HepG2 (cell line): ENCODE data around the gene ZNF678. TPM values are rescaled to one million over a fixed set of nuclear protein-coding genes. Genes with fewer than 3 reads are reported as not detected.

ENCODE experiments used
- ELF4 ChIP-seq: sonication (generic); formaldehyde crosslinking; IDR thresholded peaks from 2 replicates; pipeline ENCODE4 v1.5.0; 2020; ENCODE audit warnings: missing genetic modification reagents, mild to moderate bottlenecking, moderate library complexity, borderline replicate concordance
- FOXA3 ChIP-seq: IDR thresholded peaks from 2 replicates; pipeline ENCODE4 v1.6.1; 2016; ENCODE audit warnings: missing genetic modification reagents, missing compliant biosample characterization
- FOXC1 ChIP-seq: sonication (generic); formaldehyde crosslinking; IDR thresholded peaks from 2 replicates; pipeline ENCODE4 v1.8.0; 2022; ENCODE audit warnings: mild to moderate bottlenecking, missing genetic modification reagents, borderline replicate concordance
- GATAD2A ChIP-seq: IDR thresholded peaks from 2 replicates; pipeline ENCODE4 v1.6.1; 2016
- IRX3 ChIP-seq: sonication (generic); formaldehyde crosslinking; IDR thresholded peaks from 2 replicates; pipeline ENCODE4 v1.8.1; 2023; ENCODE audit warnings: mild to moderate bottlenecking, low read depth, missing genetic modification reagents, borderline replicate concordance
- MAZ ChIP-seq, 2 experiments: sonication (generic) in 1 of 2; formaldehyde crosslinking in 1 of 2; IDR thresholded peaks; 2 replicates each; pipeline versions ENCODE4 v1.5.0 to v1.6.1; 2012 to 2020; ENCODE audit warnings: low read depth in 2 of 2, mild to moderate bottlenecking in 2 of 2, borderline replicate concordance in 1 of 2, improper control_type of control experiment in 1 of 2, low read length in 1 of 2, missing genetic modification reagents in 1 of 2, moderate library complexity in 1 of 2
- MIER3 ChIP-seq: IDR thresholded peaks from 2 replicates; pipeline ENCODE4 v1.6.1; 2016; ENCODE audit warnings: missing compliant biosample characterization, borderline replicate concordance
- MXD4 ChIP-seq: IDR thresholded peaks from 2 replicates; pipeline ENCODE4 v1.6.1; 2016; ENCODE audit warnings: mild to moderate bottlenecking, missing biosample characterization, missing genetic modification reagents
- NFATC3 ChIP-seq: sonication (generic); formaldehyde crosslinking; IDR thresholded peaks from 2 replicates; pipeline ENCODE4 v1.5.1; 2020; ENCODE audit warnings: mild to moderate bottlenecking, missing genetic modification reagents
- PHF20 ChIP-seq: sonication (generic); formaldehyde crosslinking; IDR thresholded peaks from 2 replicates; pipeline ENCODE4 v1.5.0; 2020; ENCODE audit warnings: mild to moderate bottlenecking, missing genetic modification reagents
- PTBP1 ChIP-seq: fragments of 200-400 bp; formaldehyde crosslinking; IDR thresholded peaks from 2 replicates; pipeline ENCODE4 v1.6.1; 2018; ENCODE audit warnings: low read length, low read depth; ENCODE audit not compliant: poor library complexity, severe bottlenecking
- SP140L ChIP-seq: sonication (generic); formaldehyde crosslinking; IDR thresholded peaks from 2 replicates; pipeline ENCODE4 v1.4.0; 2020; ENCODE audit warnings: missing genetic modification reagents, borderline replicate concordance
- SRSF1 ChIP-seq: fragments of 200-400 bp; formaldehyde crosslinking; optimal IDR thresholded peaks from 2 replicates; pipeline ENCODE3; 2017; ENCODE audit warnings: mild to moderate bottlenecking, low read depth, low read length, moderate library complexity
- TBX3 ChIP-seq: fragments of 450-650 bp; IDR thresholded peaks from 2 replicates; pipeline ENCODE4 v1.6.1; 2017; ENCODE audit warnings: antibody characterized with exemption, mild to moderate bottlenecking, inconsistent platforms, borderline replicate concordance
- TOPORS ChIP-seq: sonication (generic); formaldehyde crosslinking; IDR thresholded peaks from 2 replicates; pipeline ENCODE4 v1.8.0; 2023; ENCODE audit warnings: mild to moderate bottlenecking, missing genetic modification reagents
- TRIM24 ChIP-seq: sonication (generic); formaldehyde crosslinking; IDR thresholded peaks from 2 replicates; pipeline ENCODE4 v1.8.0; 2022; ENCODE audit warnings: mild to moderate bottlenecking, missing genetic modification reagents
- XRCC5 ChIP-seq: fragments of 200-400 bp; formaldehyde crosslinking; optimal IDR thresholded peaks from 2 replicates; pipeline ENCODE3; 2017; ENCODE audit warnings: mild to moderate bottlenecking, low read length
- YEATS4 ChIP-seq: sonication (generic); formaldehyde crosslinking; IDR thresholded peaks from 2 replicates; pipeline ENCODE4 v1.4.0; 2020; ENCODE audit warnings: missing genetic modification reagents, borderline replicate concordance
- ZBTB25 ChIP-seq: IDR thresholded peaks from 2 replicates; pipeline ENCODE4 v1.6.1; 2018; ENCODE audit warnings: missing genetic modification reagents
- ZMYM4 ChIP-seq: sonication (generic); formaldehyde crosslinking; IDR thresholded peaks from 2 replicates; pipeline ENCODE4 v1.8.1; 2023; ENCODE audit warnings: mild to moderate bottlenecking, missing genetic modification reagents
- ZNF230 ChIP-seq: sonication (generic); formaldehyde crosslinking; IDR thresholded peaks from 2 replicates; pipeline ENCODE4 v1.4.0; 2020; ENCODE audit warnings: mild to moderate bottlenecking, missing genetic modification reagents
- ZNF747 ChIP-seq: sonication (generic); formaldehyde crosslinking; IDR thresholded peaks from 2 replicates; pipeline ENCODE4 v1.8.1; 2023; ENCODE audit warnings: missing genetic modification reagents, mild to moderate bottlenecking, borderline replicate concordance
- ZNF749 ChIP-seq: sonication (generic); formaldehyde crosslinking; IDR thresholded peaks from 2 replicates; pipeline ENCODE4 v1.8.0; 2022; ENCODE audit warnings: mild to moderate bottlenecking, missing genetic modification reagents, moderate library complexity, borderline replicate concordance
- polyA plus RNA-seq, 8 experiments: library from polyadenylated mRNA; depleted of rRNA in 3 of 8; stranded (reverse) in 7 of 8; unstranded in 1 of 8; fragments of >200 nt; fragmentation: Illumina TruSeq in 4 of 8; extraction: Trizol in 4 of 8; gene quantifications; 2 replicates each; pipeline versions ENCODE4 v1.2.1 to v1.2.3, GENCODE V29; 2011 to 2016; ENCODE audit warnings: low read depth in 4 of 8, missing spikeins in 1 of 8, mixed read lengths in 1 of 8; ENCODE audit not compliant: insufficient read depth in 1 of 8
- total RNA-seq, 5 experiments: library from RNA; depleted of rRNA; stranded (reverse); fragments of >200 nt; fragmentation: Illumina TruSeq; extraction: Trizol; gene quantifications; 2 replicates each; pipeline ENCODE4 v1.2.3, GENCODE V29; 2016; ENCODE audit warnings: low read depth in 1 of 5
- TF ChIP-seq, protein P1 (sequence below): sonication (generic); formaldehyde crosslinking; IDR thresholded peaks from 2 replicates; pipeline ENCODE4 v1.8.1; 2023; ENCODE audit warnings: mild to moderate bottlenecking, missing genetic modification reagents
- TF ChIP-seq, protein P2 (sequence below): IDR thresholded peaks from 2 replicates; pipeline ENCODE4 v1.6.1; 2016; ENCODE audit warnings: control low read depth

The ZNF678 gene
- total and polyA plus RNA-seq, 2 of the 13 experiments (the other 11 are each of a cell fraction or from before 2014, with no cell fraction given): 2.0 to 7.6 TPM

- TF ChIP-seq FOXA3 (peak; percentile 8; the same call in 1 of the 2 replicates), ZMYM4 (peak; percentile 93), SP140L (0 out of 2 replicates have a peak, but pooled peaks have one; percentile 63), GATAD2A (CRISPR knock-in tag) (peak; percentile 57; the same call in 1 of the 2 replicates), FOXC1 (CRISPR knock-in tag) (peak; percentile 65; the same call in 1 of the 2 replicates), ZBTB25 (CRISPR knock-in tag) (0 out of 2 replicates have a peak, but pooled peaks have one; percentile 50), NFATC3 (CRISPR knock-in tag) (no peak), XRCC5 (peak; percentile 51), SRSF1 (peak; percentile 76), MAZ (IDR thresholded peaks at IDR 0.05; ENCODE audit: borderline replicate concordance, low read depth, low read length) (peak; percentile 61; the same call in 1 of the 2 replicates), MAZ (CRISPR knock-in tag; IDR thresholded peaks at IDR 0.05; ENCODE audit: low read depth) (peak; percentile 78), TRIM24 (CRISPR knock-in tag) (no peak), MIER3 (CRISPR knock-in tag) (peak; percentile 14; the same call in 1 of the 2 replicates), TOPORS (CRISPR knock-in tag) (0 out of 2 replicates have a peak, but pooled peaks have one; percentile 56), MXD4 (CRISPR knock-in tag) (peak; percentile 50; the same call in 1 of the 2 replicates), YEATS4 (CRISPR knock-in tag) (peak; percentile 72; the same call in 1 of the 2 replicates), ZNF230 (CRISPR knock-in tag) (peak; percentile 56; the same call in 1 of the 2 replicates), IRX3 (CRISPR knock-in tag) (0 out of 2 replicates have a peak, but pooled peaks have one; percentile 65), PHF20 (CRISPR knock-in tag) (peak; percentile 85), TBX3 (peak; percentile 80; the same call in 1 of the 2 replicates), ELF4 (peak; percentile 85; the same call in 1 of the 2 replicates), ZNF749 (CRISPR knock-in tag) (peak; percentile 64; the same call in 1 of the 2 replicates), PTBP1 (no peak), ZNF747 (0 out of 2 replicates have a peak, but pooled peaks have one; percentile 81)
- TF ChIP-seq, protein P1, sequence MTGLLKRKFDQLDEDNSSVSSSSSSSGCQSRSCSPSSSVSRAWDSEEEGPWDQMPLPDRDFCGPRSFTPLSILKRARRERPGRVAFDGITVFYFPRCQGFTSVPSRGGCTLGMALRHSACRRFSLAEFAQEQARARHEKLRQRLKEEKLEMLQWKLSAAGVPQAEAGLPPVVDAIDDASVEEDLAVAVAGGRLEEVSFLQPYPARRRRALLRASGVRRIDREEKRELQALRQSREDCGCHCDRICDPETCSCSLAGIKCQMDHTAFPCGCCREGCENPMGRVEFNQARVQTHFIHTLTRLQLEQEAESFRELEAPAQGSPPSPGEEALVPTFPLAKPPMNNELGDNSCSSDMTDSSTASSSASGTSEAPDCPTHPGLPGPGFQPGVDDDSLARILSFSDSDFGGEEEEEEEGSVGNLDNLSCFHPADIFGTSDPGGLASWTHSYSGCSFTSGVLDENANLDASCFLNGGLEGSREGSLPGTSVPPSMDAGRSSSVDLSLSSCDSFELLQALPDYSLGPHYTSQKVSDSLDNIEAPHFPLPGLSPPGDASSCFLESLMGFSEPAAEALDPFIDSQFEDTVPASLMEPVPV (CRISPR knock-in tag): peak; percentile 85; the same call in 1 of the 2 replicates
- TF ChIP-seq, protein P2, sequence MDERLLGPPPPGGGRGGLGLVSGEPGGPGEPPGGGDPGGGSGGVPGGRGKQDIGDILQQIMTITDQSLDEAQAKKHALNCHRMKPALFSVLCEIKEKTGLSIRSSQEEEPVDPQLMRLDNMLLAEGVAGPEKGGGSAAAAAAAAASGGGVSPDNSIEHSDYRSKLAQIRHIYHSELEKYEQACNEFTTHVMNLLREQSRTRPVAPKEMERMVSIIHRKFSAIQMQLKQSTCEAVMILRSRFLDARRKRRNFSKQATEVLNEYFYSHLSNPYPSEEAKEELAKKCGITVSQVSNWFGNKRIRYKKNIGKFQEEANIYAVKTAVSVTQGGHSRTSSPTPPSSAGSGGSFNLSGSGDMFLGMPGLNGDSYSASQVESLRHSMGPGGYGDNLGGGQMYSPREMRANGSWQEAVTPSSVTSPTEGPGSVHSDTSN (CRISPR knock-in tag): peak; percentile 89
Measured at GRCh38 chr1:227563324-227564201, at the start of gene ZNF678 (continued).
